Measurements from ENCODE around the gene ZKSCAN2. TPM values are rescaled to one million over a fixed set of nuclear protein-coding genes. Genes with fewer than 3 reads are reported as not detected.

The ZKSCAN2 gene
- total RNA-seq, 1 donor from 2014 or later: 10.3 TPM

DNA sequence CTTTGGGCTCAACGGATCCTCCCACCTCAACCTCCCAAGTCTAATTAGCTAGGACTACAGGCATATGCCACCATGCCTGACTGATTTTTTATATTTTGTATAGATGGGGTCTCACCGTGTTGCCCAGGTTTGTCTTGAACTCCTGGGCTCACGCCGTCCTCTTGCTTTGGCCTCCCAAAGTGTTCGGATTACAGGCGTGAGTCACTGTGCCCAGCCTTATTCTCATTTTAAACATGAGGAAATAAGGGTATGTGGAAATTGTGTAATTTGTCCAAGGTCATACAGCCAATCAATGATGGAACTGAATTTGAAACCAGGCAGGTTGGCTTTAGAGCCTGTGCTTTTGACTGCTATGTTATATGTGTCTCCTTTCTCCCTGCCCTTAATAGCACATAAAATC, 68.3 kb downstream of the ZKSCAN2 start:
- H3K27ac Mint-ChIP-seq: no peak overlapping the region
- CTCF ChIA-PET: no interaction called here
- no peak for ATAC-seq (ENCODE audit: low read depth)

DNA sequence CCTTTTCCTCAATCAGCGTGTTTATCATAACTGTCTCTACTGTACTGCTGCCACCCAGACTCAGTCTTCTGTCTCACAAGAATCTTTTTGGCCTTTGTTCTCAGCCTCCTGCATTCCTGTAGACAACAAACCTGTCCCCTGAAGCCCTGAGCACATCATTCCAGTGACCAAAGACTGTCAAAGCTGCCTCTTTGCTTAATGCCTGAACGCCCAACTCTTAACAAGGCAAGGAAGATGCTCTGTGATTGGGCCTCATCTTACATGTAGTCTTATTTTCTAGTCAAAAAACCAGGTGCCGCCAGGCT, 70.2 kb downstream of the ZKSCAN2 start:
- Mint-ChIP-seq H3K27ac (no peak overlapping the region), H3K27me3 (no peaks in the 10 kb centered on the region), H3K9me3 (no peaks in the 10 kb centered on the region), H3K36me3 (ENCODE audit: low read depth) (no peaks in the 10 kb centered on the region), H3K4me3 (no peak overlapping the region), H3K4me1 (no peaks in the 10 kb centered on the region)
- TF ChIP-seq, protein P1, sequence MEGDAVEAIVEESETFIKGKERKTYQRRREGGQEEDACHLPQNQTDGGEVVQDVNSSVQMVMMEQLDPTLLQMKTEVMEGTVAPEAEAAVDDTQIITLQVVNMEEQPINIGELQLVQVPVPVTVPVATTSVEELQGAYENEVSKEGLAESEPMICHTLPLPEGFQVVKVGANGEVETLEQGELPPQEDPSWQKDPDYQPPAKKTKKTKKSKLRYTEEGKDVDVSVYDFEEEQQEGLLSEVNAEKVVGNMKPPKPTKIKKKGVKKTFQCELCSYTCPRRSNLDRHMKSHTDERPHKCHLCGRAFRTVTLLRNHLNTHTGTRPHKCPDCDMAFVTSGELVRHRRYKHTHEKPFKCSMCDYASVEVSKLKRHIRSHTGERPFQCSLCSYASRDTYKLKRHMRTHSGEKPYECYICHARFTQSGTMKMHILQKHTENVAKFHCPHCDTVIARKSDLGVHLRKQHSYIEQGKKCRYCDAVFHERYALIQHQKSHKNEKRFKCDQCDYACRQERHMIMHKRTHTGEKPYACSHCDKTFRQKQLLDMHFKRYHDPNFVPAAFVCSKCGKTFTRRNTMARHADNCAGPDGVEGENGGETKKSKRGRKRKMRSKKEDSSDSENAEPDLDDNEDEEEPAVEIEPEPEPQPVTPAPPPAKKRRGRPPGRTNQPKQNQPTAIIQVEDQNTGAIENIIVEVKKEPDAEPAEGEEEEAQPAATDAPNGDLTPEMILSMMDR (IDR thresholded peaks at IDR 0.05): no peak
- no peak for DNase-seq
- ATAC-seq (ENCODE audit: low read depth): no peak
- intact Hi-C loops (cut with micrococcal nuclease): no loop called here
- ChIA-PET POLR2A (no interaction called here), CTCF (no interaction called here)

More for the DNA sequence above, 68.3 kb downstream of the ZKSCAN2 start:
- TF ChIP-seq, protein P1 (IDR thresholded peaks at IDR 0.05): no peak
- Mint-ChIP-seq H3K27me3 (no peaks in the 10 kb centered on the region), H3K4me1 (no peaks in the 10 kb centered on the region), H3K36me3 (ENCODE audit: low read depth) (no peaks in the 10 kb centered on the region), H3K9me3 (no peaks in the 10 kb centered on the region), H3K4me3 (no peak overlapping the region)
- no peak for DNase-seq
- POLR2A ChIA-PET: no interaction called here
- intact Hi-C loops (cut with micrococcal nuclease): no loop called here

Other genes starting within 250 kb of the ZKSCAN2 start
- gene ARHGAP17, start 242.5 kb downstream of the ZKSCAN2 start, total RNA-seq: 287 and 310 TPM in 2 replicates
- gene LCMT1, start 146.1 kb downstream of the ZKSCAN2 start, total RNA-seq: 32.2 and 33.6 TPM in 2 replicates
- not detected in 2 replicates for gene AQP8, start 40.9 kb downstream of the ZKSCAN2 start, total RNA-seq

Measured in activated B cell treated with CpG ODN at 0.5 μM for 24 hours (primary cell).